ENCODE results near the gene LPO. TPM values are rescaled to one million over a fixed set of nuclear protein-coding genes. Genes with fewer than 3 reads are reported as not detected.

Gene LPO
- total RNA-seq, 1 donor = not detected

- no peak for DNase-seq (ENCODE audit: low read depth)
- TF ChIP-seq CTCF (IDR thresholded peaks at IDR 0.05; ENCODE audit: insufficient read depth, low read length) = no peak
- H3K4me3 ChIP-seq (ENCODE audit: low read depth, low read length) = no peak overlapping the region
Observed at GRCh38 chr17:58315281-58315711, 76.9 kb downstream of the LPO start.

GRCh38 chr17:58315750-58316149, 77.4 kb downstream of the LPO start:
- no peak for DNase-seq (ENCODE audit: low read depth)
- TF ChIP-seq CTCF (IDR thresholded peaks at IDR 0.05; ENCODE audit: insufficient read depth, low read length) = no peak
- no peak overlapping the region for H3K4me3 ChIP-seq (ENCODE audit: low read depth, low read length)

GRCh38 chr17:58316260-58316960, 78.0 kb downstream of the LPO start:
- no peak for TF ChIP-seq CTCF (IDR thresholded peaks at IDR 0.05; ENCODE audit: insufficient read depth, low read length)
- no peak overlapping the region for H3K4me3 ChIP-seq (ENCODE audit: low read depth, low read length)
- no peak for DNase-seq (ENCODE audit: low read depth)

GRCh38 chr17:58317421-58318064, 79.2 kb downstream of the LPO start:
- H3K4me3 ChIP-seq (ENCODE audit: low read depth, low read length) = no peak overlapping the region
- TF ChIP-seq CTCF (IDR thresholded peaks at IDR 0.05; ENCODE audit: insufficient read depth, low read length) = peak; percentile 77
- DNase-seq (ENCODE audit: low read depth) = peak; percentile 51

- DNase-seq (ENCODE audit: low read depth) = no peak
- no peak for TF ChIP-seq CTCF (IDR thresholded peaks at IDR 0.05; ENCODE audit: insufficient read depth, low read length)
Observed at GRCh38 chr17:58318065-58318481, 79.7 kb downstream of the LPO start.

More at GRCh38 chr17:58318065-58318481, 79.7 kb downstream of the LPO start:
- no peak overlapping the region for H3K4me3 ChIP-seq (ENCODE audit: low read depth, low read length)

Other genes with a start within 250 kb of the LPO start
- gene SRSF1, start 231.3 kb upstream of the LPO start, total RNA-seq (ENCODE audit: low replicate concordance) = 330 and 375 TPM in 2 replicates
- gene DYNLL2, start 155.2 kb upstream of the LPO start, total RNA-seq (ENCODE audit: low replicate concordance) = 15.0 and 17.4 TPM in 2 replicates
- not detected in 2 replicates for gene OR4D1, start 90.2 kb upstream of the LPO start, total RNA-seq (ENCODE audit: low replicate concordance)
- gene OR4D2, start 71.6 kb upstream of the LPO start, total RNA-seq (ENCODE audit: low replicate concordance) = not detected in 2 replicates
- not detected in 2 replicates for gene EPX, start 45.9 kb upstream of the LPO start, total RNA-seq (ENCODE audit: low replicate concordance)
- gene MKS1, start 19.3 kb upstream of the LPO start, total RNA-seq (ENCODE audit: low replicate concordance) = 10.6 and 16.6 TPM in 2 replicates
- 0.09 TPM in 1 of 2 replicates, not detected in the other for gene MPO, start 42.4 kb downstream of the LPO start, total RNA-seq (ENCODE audit: low replicate concordance)
- 0.18 and 1.1 TPM in 2 replicates for gene TSPOAP1, start 90.2 kb downstream of the LPO start, total RNA-seq (ENCODE audit: low replicate concordance)
- gene SUPT4H1, start 113.6 kb downstream of the LPO start, total RNA-seq (ENCODE audit: low replicate concordance) = 18.2 and 34.9 TPM in 2 replicates
- gene RNF43, start 178.9 kb downstream of the LPO start, total RNA-seq (ENCODE audit: low replicate concordance) = under 0.01 and 0.49 TPM in 2 replicates
- gene HSF5, start 249.8 kb downstream of the LPO start, total RNA-seq (ENCODE audit: low replicate concordance) = 0.16 TPM in 1 of 2 replicates, not detected in the other

Measured in fibroblast of the aortic adventitia (primary cell).